DND-41 (cell line): ENCODE measurements around the gene DUSP6.
A peak's percentile ranks its signal among the peaks of the same experiment; 100 is the strongest.

Experiments used
- ATAC-seq: fragments of 200-7000 bp; cut with Tn5 transposase; 3 replicates; pipeline ENCODE4 v1.9.1; 2021; ENCODE audit warnings: low read depth; ENCODE audit not compliant: insufficient read depth
- DNase-seq: peaks from one replicate; pipeline ENCODE4 v3.0.0-alpha.2; 2020
- H2AFZ ChIP-seq: 2 replicates; pipeline ENCODE4 v1.6.0; 2012; ENCODE audit warnings: low read depth, low read length
- H3K27ac ChIP-seq: 2 replicates; pipeline ENCODE4 v1.5.1; 2012; ENCODE audit warnings: low read length, inconsistent platforms
- H3K27me3 ChIP-seq: fragments of 200-600 bp; sonication (generic); 2 replicates; pipeline ENCODE4 v1.6.0; 2012; ENCODE audit warnings: low read length, mild to moderate bottlenecking, inconsistent platforms; ENCODE audit not compliant: insufficient read depth, poor library complexity
- H3K36me3 ChIP-seq: 2 replicates; pipeline ENCODE4 v1.5.1; 2012; ENCODE audit warnings: low read length, inconsistent platforms; ENCODE audit not compliant: insufficient read depth
- H3K4me1 ChIP-seq: 2 replicates; pipeline ENCODE4 v1.5.1; 2012; ENCODE audit warnings: mild to moderate bottlenecking, low read length; ENCODE audit not compliant: insufficient read depth
- H3K4me2 ChIP-seq: 2 replicates; pipeline ENCODE4 v1.6.0; 2012; ENCODE audit warnings: mild to moderate bottlenecking, moderate library complexity, low read length, inconsistent platforms; ENCODE audit not compliant: insufficient read depth
- H3K4me3 ChIP-seq, 2 experiments: fragments of 200-600 bp in 1 of 2; shearing (Covaris generic) in 1 of 2; 2 replicates each; pipeline ENCODE4 v1.5.1; 2012 to 2016; ENCODE audit warnings: inconsistent platforms in 2 of 2, low read length in 2 of 2, mild to moderate bottlenecking in 2 of 2, low read depth in 1 of 2, moderate library complexity in 1 of 2
- H3K79me2 ChIP-seq: 2 replicates; pipeline ENCODE4 v1.6.0; 2012; ENCODE audit warnings: low read length, inconsistent platforms; ENCODE audit not compliant: insufficient read depth
- H3K9ac ChIP-seq: 2 replicates; pipeline ENCODE4 v1.6.0; 2012; ENCODE audit warnings: low read depth, mild to moderate bottlenecking, inconsistent platforms, low read length, moderate library complexity
- H3K9me3 ChIP-seq: 2 replicates; pipeline ENCODE4 v1.5.1; 2012; ENCODE audit warnings: low read length, moderate library complexity, mild to moderate bottlenecking, inconsistent platforms; ENCODE audit not compliant: insufficient read depth, severe bottlenecking
- H4K20me1 ChIP-seq: 2 replicates; pipeline ENCODE4 v1.6.0; 2012; ENCODE audit warnings: low read length; ENCODE audit not compliant: insufficient read depth
- EZH2 ChIP-seq: IDR thresholded peaks from 3 replicates; pipeline ENCODE4 v1.6.1; 2012; ENCODE audit warnings: borderline replicate concordance, low read depth, mild to moderate bottlenecking, moderate library complexity, low read length, inconsistent platforms; ENCODE audit not compliant: severe bottlenecking
- TF ChIP-seq, protein P1 (sequence below): IDR thresholded peaks from 2 replicates; pipeline ENCODE4 v1.5.1; 2012; ENCODE audit warnings: borderline replicate concordance, low read length, moderate library complexity, mild to moderate bottlenecking; ENCODE audit not compliant: poor library complexity, severe bottlenecking; ENCODE audit errors: extremely low read depth

Gene DUSP6

DNA sequence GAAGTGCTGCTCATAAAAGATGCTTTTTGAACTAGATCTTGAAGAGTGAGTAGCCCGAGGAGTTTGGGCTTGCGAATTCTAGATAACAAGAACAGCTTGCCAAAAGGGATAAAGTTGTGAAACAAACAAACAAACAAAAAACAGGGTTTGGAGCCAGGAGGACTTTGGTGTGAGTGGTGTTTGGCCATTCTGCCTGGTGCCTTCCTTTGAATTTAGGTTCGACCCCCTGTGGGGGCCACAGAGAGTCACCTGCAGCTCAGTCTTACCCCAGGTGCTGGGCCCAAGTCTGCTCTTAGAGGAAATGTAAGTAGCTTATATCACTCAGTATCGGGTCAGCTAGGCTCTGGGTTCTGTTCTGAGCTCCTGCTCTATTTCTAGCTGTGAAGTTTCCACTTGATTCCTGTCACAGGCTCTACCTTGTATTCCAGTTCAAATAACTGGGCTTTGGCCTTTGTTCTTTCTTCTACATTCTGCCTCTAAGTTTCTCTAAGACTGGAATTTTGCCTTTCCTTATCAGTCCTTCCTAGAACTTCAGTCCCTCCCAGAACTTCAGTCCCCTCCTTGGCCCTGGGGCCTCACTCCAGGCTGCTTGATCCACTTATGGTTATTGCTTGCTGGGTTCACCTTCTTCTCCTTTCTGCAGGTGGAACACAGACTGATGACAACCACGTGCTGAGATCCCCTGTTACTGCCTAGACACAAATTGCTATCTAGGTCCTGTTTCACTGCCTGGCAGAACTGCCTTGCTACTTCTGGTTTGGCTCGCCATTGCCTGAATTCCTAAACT, 20.5 kb upstream of the DUSP6 start:
- DNase-seq (no peak), ATAC-seq (no peak)
- Histone ChIP-seq H3K27me3 (no peaks in the 10 kb centered on the region), H3K4me3 (no peak overlapping the region), H3K4me1 (peaks cover 13% of the 10 kb centered on the region), H3K9ac (no peak overlapping the region), H4K20me1 (no peaks in the 10 kb centered on the region), H2AFZ (no peak overlapping the region), H3K4me2 (no peak overlapping the region), H3K79me2 (no peaks in the 10 kb centered on the region), H3K36me3 (no peaks in the 10 kb centered on the region), H3K9me3 (no peaks in the 10 kb centered on the region), H3K27ac (no peak overlapping the region)
- TF ChIP-seq EZH2: no peak

DNA sequence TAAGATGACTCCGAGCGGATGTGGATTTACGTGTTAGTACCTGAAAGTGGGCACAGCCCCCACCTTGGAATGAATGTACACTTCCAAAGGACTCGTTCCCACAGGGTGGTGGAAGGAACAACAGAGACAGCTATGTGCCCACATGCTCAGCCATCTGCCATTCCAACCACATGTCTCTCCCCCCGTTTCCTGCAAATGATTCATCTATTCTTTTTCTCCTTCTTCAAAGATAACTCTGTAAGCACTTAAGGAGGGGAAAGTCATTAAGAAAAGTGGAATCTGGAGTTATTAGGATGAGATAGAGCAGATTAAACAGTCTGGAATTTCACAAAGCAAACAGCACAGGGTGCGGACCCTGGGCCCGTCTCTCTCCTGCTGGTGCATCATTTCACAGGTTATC, 18.5 kb upstream of the DUSP6 start:
- no peaks in the 10 kb centered on the region for H4K20me1 ChIP-seq
- DNase-seq (peak; percentile 52), ATAC-seq (peak; percentile 73)
- H3K4me1 ChIP-seq: peaks cover 13% of the 10 kb centered on the region
- no peak overlapping the region for H3K4me3 ChIP-seq
- no peaks in the 10 kb centered on the region for H3K9me3 ChIP-seq
- H3K9ac ChIP-seq: no peak overlapping the region
- no peak overlapping the region for H3K4me2 ChIP-seq
- H2AFZ ChIP-seq: no peak overlapping the region
- no peaks in the 10 kb centered on the region for H3K27me3 ChIP-seq
- TF ChIP-seq, protein P1, sequence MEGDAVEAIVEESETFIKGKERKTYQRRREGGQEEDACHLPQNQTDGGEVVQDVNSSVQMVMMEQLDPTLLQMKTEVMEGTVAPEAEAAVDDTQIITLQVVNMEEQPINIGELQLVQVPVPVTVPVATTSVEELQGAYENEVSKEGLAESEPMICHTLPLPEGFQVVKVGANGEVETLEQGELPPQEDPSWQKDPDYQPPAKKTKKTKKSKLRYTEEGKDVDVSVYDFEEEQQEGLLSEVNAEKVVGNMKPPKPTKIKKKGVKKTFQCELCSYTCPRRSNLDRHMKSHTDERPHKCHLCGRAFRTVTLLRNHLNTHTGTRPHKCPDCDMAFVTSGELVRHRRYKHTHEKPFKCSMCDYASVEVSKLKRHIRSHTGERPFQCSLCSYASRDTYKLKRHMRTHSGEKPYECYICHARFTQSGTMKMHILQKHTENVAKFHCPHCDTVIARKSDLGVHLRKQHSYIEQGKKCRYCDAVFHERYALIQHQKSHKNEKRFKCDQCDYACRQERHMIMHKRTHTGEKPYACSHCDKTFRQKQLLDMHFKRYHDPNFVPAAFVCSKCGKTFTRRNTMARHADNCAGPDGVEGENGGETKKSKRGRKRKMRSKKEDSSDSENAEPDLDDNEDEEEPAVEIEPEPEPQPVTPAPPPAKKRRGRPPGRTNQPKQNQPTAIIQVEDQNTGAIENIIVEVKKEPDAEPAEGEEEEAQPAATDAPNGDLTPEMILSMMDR: no peak
- no peak for TF ChIP-seq EZH2
- no peaks in the 10 kb centered on the region for H3K79me2 ChIP-seq
- no peak overlapping the region for H3K27ac ChIP-seq
- H3K36me3 ChIP-seq: no peaks in the 10 kb centered on the region

DNA sequence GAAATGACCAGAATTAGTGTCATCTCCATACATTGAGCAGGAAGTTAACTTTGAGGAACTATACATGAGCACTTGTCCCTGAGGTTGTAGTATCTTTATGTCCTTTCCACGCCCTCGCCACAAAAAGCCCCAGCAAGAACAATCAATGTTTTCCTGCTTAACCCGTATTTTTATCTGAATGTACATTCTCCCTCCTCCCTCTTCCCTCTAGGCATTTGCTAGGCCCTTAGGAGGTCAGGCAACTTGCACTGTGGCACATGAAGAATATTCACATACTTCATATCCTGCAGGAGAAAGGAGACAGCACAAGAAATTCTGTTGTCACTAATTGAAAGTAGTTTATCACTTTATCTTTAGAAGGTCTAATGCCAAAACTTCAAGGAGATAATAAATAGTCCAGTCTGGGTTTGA, 18.1 kb upstream of the DUSP6 start:
- Histone ChIP-seq H4K20me1 (no peaks in the 10 kb centered on the region), H3K27me3 (no peaks in the 10 kb centered on the region), H3K4me3 (no peak overlapping the region), H3K27ac (no peak overlapping the region), H3K9ac (no peak overlapping the region), H2AFZ (no peak overlapping the region), H3K79me2 (no peaks in the 10 kb centered on the region), H3K9me3 (no peaks in the 10 kb centered on the region), H3K4me1 (peaks cover 13% of the 10 kb centered on the region), H3K36me3 (no peaks in the 10 kb centered on the region), H3K4me2 (no peak overlapping the region)
- peak; percentile 18; the same call in 1 of the 3 replicates for ATAC-seq
- no peak for DNase-seq
- TF ChIP-seq, protein P1: no peak
- TF ChIP-seq EZH2: no peak

DNA sequence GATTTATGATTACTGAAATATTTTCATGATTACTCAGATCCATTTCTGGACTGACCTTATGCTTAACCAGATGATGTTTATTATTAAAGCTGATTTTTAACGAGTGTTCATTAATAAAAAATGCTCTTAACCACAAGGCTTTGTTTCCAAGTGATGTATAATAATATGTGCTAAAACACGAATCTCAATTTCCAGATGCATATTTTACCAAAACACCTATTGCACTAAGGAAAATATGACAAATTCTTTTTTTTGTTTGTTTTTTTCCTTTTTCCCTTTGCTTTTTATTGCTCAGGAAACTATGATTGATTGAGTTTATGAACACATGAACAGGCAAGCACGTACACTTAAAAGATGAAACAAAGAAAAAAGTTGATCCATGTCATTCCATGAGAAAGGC, 16.9 kb upstream of the DUSP6 start:
- Histone ChIP-seq H3K9me3 (no peaks in the 10 kb centered on the region), H3K79me2 (no peaks in the 10 kb centered on the region), H3K4me1 (peaks cover 13% of the 10 kb centered on the region), H3K27me3 (no peaks in the 10 kb centered on the region), H2AFZ (no peak overlapping the region), H3K4me3 (no peak overlapping the region), H4K20me1 (no peaks in the 10 kb centered on the region), H3K36me3 (no peaks in the 10 kb centered on the region), H3K9ac (no peak overlapping the region), H3K4me2 (no peak overlapping the region), H3K27ac (no peak overlapping the region)
- no peak for ATAC-seq
- no peak for TF ChIP-seq EZH2
- TF ChIP-seq, protein P1: no peak
- DNase-seq: no peak
